ENCODE data around the gene GTPBP3.
"Not testable (repeated sequence)": the region's sequence is repeated elsewhere in the genome, so short reads cannot be mapped to it uniquely, and the experiment has no call there.

The GTPBP3 gene

GRCh38 chr19:17339088-17339741, 1.9 kb downstream of the GTPBP3 start:
- no peak for DNase-seq (ENCODE audit: low read depth)
- H3K4me3 ChIP-seq (ENCODE audit: low read depth, low read length) = no peak overlapping the region

- H3K4me3 ChIP-seq (ENCODE audit: low read depth, low read length) = no peak overlapping the region
- no peak for DNase-seq (ENCODE audit: low read depth)
Observed at GRCh38 chr19:17340302-17340870, 3.0 kb downstream of the GTPBP3 start.

GRCh38 chr19:17340871-17341357, 3.6 kb downstream of the GTPBP3 start:
- no peak for DNase-seq (ENCODE audit: low read depth)
- H3K4me3 ChIP-seq (ENCODE audit: low read depth, low read length) = no peak overlapping the region

GRCh38 chr19:17341386-17341785, 4.0 kb downstream of the GTPBP3 start:
- DNase-seq (ENCODE audit: low read depth) = no peak
- H3K4me3 ChIP-seq (ENCODE audit: low read depth, low read length) = no peak overlapping the region

- no peak overlapping the region for H3K4me3 ChIP-seq (ENCODE audit: low read depth, low read length)
- no peak for DNase-seq (ENCODE audit: low read depth)
Observed at GRCh38 chr19:17341845-17342244, 4.5 kb downstream of the GTPBP3 start.

GRCh38 chr19:17346109-17346671, 8.8 kb downstream of the GTPBP3 start:
- H3K4me3 ChIP-seq (ENCODE audit: low read depth, low read length) = no peak overlapping the region
- no peak for DNase-seq (ENCODE audit: low read depth)

GRCh38 chr19:17347361-17347760, 10.0 kb downstream of the GTPBP3 start:
- DNase-seq (ENCODE audit: low read depth) = no peak
- no peak overlapping the region for H3K4me3 ChIP-seq (ENCODE audit: low read depth, low read length)

GRCh38 chr19:17347877-17348276, 10.5 kb downstream of the GTPBP3 start:
- no peak for DNase-seq (ENCODE audit: low read depth)
- H3K4me3 ChIP-seq (ENCODE audit: low read depth, low read length) = no peak overlapping the region

- no peak overlapping the region for H3K4me3 ChIP-seq (ENCODE audit: low read depth, low read length)
- no peak for DNase-seq (ENCODE audit: low read depth)
Observed at GRCh38 chr19:17348700-17349099, 11.3 kb downstream of the GTPBP3 start.

- no peak overlapping the region for H3K4me3 ChIP-seq (ENCODE audit: low read depth, low read length)
- no peak for DNase-seq (ENCODE audit: low read depth)
Observed at GRCh38 chr19:17351815-17352435, 14.6 kb downstream of the GTPBP3 start.

GRCh38 chr19:17352608-17353280, 15.4 kb downstream of the GTPBP3 start:
- no peak overlapping the region for H3K4me3 ChIP-seq (ENCODE audit: low read depth, low read length)
- DNase-seq (ENCODE audit: low read depth) = no peak

GRCh38 chr19:17353386-17353785, 16.0 kb downstream of the GTPBP3 start:
- no peak for DNase-seq (ENCODE audit: low read depth)
- no peak overlapping the region for H3K4me3 ChIP-seq (ENCODE audit: low read depth, low read length)

GRCh38 chr19:17357078-17357666, 19.8 kb downstream of the GTPBP3 start:
- no peak for DNase-seq (ENCODE audit: low read depth)
- H3K4me3 ChIP-seq (ENCODE audit: low read depth, low read length) = no peak overlapping the region

GRCh38 chr19:17357724-17358123, 20.4 kb downstream of the GTPBP3 start:
- H3K4me3 ChIP-seq (ENCODE audit: low read depth, low read length) = no peak overlapping the region
- no peak for DNase-seq (ENCODE audit: low read depth)

- H3K4me3 ChIP-seq (ENCODE audit: low read depth, low read length) = no peak overlapping the region
- no peak for DNase-seq (ENCODE audit: low read depth)
Observed at GRCh38 chr19:17358395-17358794, 21.0 kb downstream of the GTPBP3 start.

GRCh38 chr19:17359905-17360800, 22.8 kb downstream of the GTPBP3 start:
- no peak overlapping the region for H3K4me3 ChIP-seq (ENCODE audit: low read depth, low read length)
- DNase-seq (ENCODE audit: low read depth) = no peak

GRCh38 chr19:17363852-17364605, 26.7 kb downstream of the GTPBP3 start:
- H3K4me3 ChIP-seq (ENCODE audit: low read depth, low read length); DNase-seq (ENCODE audit: low read depth): not testable (repeated sequence)

- no peak overlapping the region for H3K4me3 ChIP-seq (ENCODE audit: low read depth, low read length)
- DNase-seq (ENCODE audit: low read depth) = no peak
Observed at GRCh38 chr19:17365361-17365760, 28.0 kb downstream of the GTPBP3 start.

Measured in skeletal muscle cell (primary cell).